Activated CD4-positive, CD25-positive, alpha-beta regulatory T cell treated with anti-CD3 and anti-CD28 coated beads, Interleukin-2, amount 50 U/mL, for 72 hours (primary cell): ENCODE data around the gene ZBTB3.
"Not testable (repeated sequence)": the region's sequence is repeated elsewhere in the genome, so short reads cannot be mapped to it uniquely, and the experiment has no call there.

ENCODE experiments used
- DNase-seq: peaks from one replicate; pipeline ENCODE4 v3.0.0; 2021

ZBTB3 gene

DNA sequence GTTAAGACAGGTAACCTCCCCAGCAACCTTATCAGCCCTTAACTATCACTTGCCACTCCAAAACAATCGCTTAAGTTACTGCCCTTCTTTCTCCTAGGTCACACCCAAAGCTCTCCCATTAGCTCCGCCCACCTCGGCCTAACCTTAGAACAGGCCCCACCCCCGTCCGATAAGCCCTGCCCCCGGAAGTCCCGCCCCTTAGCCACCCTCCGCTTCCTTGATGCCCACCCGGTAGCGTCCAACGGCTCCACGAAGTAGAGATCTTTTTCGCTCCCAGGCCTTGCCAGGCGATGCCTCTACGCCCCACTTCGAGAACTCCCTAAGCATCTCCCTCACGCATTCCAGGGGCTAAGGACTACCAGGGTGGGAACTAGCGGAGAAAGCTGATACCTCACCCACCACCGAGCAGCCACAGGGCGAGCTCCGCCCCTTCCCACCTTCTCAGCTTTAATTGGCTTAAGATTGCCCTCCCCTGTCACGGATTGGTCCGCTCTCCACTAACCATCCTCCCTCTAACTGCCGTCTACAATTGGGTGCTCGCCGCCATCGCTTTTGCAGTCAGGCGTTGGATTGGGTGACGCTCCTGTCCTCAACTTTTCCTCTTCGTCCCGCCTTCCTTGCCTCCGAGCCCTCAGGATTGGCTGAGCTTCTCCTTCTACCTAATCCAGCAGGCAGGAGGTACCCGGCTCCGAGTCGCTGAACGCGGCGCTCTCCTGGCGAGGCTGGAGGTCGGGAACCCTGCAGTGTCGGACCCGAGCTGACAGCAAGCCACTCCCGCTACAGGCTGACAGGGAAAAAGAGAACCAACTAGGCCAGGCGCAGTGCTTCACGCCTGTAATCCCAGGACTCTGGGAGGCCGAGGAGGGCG is at the start of gene ZBTB3:
ZBTB3 (minus strand) TSS at position 425 of the 868 bp plus-strand sequence. CDS start 496 bp downstream, outside the sequence.
- peak; percentile 94 for DNase-seq

DNA sequence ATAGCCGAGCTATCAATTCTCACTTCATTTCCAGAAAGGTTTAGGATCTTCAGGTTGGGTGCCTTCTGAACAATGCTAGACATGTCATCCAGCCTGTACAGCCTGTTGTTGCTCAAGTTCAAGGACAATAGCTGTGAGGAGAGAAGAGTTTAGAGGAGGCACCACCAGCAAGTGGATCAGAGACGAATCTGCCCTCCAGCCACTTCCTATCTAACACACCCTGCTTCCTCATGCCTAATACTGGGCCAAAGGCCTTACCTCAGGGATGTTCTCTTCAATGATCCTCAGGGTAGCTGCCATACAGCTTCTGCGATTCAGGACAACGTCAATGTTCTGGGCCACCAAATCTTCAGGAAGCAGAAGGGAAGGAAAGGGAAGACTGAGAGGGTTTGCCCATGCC is 47.1 kb upstream of the ZBTB3 start:
- no peak for DNase-seq

DNA sequence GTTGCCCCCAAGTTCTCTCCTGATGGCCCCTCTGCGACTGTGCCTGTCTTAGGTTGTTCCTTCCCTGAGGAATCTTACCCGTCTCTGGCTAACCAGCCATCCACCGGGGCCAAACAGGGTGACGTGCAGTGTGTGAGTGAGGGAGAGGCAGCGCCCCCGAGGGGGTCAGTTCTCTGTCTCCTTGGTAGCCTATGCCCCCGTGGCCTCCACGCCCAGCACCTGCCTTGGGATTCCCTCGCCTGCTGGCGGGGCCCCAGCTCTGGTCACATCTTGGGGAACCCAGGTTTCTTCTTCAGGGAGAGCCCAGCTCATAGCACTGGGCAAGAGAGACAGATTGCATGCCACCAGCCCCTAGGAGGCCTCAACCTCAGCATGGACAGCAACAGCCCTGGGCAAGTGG is 45.5 kb upstream of the ZBTB3 start:
- no peak for DNase-seq

DNA sequence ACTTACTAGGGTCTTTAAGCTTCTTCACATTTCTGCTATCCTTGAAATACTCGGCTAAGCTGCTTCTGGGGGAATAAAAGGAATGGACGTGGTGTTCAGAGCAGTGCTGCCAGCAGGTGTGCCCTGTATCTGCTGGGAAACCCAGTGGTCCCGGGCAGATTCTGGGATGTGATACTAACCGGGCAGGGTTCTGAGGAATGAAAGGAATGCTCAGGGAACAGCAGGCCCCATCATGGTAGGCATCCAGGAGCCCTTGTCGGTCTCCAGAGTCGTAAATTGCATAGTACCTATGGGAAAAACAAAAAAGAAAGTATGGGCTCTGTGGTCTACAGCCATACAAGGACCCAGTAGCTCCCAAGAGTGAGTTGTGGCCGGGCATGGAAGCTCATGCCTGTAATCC is 42.3 kb upstream of the ZBTB3 start:
- DNase-seq = no peak

DNA sequence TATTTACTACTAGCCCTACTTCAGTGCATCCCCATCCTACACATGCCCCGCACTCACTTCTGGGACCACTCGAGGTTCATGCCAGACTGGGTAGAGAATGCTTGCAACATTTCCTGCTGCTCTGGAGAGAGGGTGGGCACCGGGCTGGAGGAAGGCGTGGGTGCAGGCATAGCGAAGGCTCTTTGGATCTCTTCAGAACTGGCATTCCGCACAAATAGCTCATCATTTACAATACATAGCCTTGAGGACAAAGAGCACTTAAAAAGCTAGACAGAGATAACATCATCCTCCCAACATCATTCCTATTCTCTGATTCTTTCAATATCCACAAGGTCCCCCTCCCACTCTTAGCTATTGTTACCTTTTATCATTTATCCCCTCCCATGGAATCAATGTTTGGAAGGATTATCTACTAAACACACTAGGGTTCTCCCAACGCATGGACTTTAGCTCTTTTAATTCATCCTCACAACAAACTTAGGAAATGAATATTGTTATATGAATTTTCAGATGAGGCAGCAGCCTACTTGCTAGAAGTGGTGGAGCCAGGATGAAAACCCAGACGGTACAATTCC is 40.3 kb upstream of the ZBTB3 start:
- DNase-seq = no peak

DNA sequence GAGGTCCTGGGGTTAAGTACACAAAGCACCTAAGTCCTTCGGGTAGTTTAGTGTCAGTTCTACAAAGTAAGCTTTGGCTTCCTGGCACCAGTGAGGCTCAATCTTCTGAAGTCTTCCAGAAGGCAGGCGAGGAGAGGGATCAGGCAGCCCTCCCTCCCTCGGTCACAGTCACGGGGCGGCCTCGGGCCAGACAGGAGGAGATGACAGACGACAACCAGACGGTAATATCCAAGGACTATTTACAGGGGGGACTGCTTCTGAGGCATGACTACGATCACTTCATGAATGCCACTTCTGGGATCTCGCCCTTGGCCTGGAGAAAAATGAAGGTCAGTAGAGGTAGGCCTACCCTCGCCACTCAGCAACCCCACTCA is 38.2 kb upstream of the ZBTB3 start:
- DNase-seq = no peak

DNA sequence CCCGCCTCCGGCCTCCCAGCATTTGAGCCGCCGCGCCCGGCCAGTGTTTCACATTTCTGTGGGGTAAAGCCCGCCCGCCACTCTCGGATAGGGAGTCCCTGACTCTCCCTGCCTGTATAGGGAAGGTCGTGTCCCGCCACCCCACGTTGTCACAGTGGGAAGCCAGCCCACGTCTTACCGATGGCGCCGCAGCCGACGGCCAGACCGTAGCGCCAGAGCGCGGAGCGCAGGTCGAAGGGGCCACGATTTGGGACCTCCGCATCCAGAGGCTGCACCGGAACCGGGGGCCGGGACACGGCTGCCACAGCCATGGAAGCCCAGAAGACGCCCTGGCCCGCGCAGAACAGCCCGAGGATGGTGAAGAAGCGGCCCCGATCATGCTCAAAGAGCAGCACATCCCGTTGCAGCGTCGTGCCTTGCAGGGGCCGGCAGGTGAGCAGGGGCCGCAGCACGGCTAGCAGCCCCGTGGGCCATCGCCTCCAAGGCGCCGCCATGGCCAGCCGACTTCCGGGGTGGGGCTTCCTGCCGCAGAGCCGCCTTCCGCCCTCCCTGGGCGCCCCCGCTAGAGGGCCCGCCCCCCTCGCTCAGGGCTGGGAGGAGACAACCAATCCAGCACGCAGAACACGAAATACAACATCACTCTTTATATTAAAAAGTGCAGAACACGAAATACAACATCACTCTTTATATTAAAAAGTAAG is 37.7 kb upstream of the ZBTB3 start, which contains the start of gene TMEM223:
TMEM223 (minus strand) TSS at position 506 of the 701 bp plus-strand sequence; CDS start at position 494, 12 bp downstream.
- peak; percentile 91 for DNase-seq

DNA sequence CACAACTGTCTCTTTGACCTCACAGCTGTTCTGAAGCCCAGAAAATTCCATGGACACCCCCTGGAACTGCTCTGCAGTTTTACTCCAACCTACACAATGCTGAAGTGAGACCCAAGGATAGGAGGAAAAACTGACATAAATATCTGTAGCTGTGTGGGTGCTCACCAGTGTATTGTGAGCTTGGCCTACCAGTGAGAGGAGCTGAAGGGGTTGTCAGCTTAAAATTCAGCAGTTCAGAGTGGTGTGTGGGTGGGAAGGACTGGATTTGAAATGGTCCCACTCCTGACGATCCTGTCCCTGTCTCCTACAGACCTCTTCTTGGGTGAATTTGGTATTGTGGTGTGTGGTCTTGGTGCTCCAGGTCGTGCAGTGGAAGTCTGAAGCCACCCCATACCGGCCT is 35.6 kb upstream of the ZBTB3 start:
- DNase-seq = no peak

DNA sequence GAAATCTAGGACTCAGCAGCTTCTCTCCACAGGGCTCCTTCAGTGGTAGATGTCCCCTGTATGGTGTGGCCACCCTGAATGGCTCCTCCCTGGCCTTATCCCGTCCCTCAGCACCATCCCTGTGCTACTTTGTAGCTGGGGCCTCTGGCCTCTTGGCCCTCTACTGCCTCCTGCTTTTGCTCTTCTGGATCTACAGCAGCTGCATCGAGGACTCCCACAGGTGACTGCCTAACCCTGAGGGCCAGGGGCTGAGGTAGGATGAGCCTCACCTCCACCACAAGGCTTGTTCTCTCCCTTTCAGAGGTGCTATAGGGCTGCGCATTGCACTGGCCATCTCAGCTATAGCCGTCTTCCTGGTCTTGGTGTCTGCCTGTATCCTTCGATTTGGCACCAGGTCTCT is 35.0 kb upstream of the ZBTB3 start:
- no peak for DNase-seq

DNA sequence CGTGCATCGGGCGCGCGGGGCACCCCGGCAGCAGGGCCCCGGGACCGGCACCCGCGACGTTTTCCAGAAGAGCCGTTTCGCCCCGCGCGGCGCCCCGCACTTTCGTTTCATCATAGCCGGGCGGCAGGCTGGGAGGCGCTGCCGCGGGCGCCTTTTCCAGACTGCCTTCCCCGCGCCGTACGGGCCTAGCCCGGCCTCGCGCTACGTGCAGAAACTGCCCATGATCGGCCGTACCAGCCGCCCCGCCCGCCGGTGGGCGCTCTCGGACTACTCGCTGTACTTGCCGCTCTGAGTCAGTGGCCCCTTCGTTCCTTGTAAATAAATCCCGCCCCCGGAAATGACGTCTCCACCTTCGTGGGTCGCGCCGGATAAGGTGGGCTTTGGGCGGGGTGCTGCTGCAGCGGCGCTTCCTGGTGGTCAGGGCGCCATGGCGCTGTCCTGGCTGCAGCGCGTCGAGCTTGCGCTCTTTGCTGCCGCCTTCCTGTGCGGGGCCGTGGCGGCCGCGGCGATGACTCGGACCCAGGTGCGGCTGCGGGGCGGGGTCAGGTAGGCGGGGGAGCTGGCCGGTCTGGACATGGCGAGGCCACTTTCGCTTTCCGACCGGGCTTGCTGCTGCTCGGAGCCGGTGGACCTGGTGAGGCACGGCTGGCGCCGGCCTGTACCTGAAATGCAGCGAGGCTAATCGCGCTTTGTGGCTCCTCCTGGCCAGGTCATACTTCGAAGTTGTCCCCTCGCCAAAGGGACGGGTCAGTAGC is 33.2 kb upstream of the ZBTB3 start, which contains the start of gene TMEM179B:
TMEM179B (plus strand) TSS at position 398 of the 755 bp plus-strand sequence; CDS start at position 428, 30 bp downstream.
- peak; percentile 95 for DNase-seq

DNA sequence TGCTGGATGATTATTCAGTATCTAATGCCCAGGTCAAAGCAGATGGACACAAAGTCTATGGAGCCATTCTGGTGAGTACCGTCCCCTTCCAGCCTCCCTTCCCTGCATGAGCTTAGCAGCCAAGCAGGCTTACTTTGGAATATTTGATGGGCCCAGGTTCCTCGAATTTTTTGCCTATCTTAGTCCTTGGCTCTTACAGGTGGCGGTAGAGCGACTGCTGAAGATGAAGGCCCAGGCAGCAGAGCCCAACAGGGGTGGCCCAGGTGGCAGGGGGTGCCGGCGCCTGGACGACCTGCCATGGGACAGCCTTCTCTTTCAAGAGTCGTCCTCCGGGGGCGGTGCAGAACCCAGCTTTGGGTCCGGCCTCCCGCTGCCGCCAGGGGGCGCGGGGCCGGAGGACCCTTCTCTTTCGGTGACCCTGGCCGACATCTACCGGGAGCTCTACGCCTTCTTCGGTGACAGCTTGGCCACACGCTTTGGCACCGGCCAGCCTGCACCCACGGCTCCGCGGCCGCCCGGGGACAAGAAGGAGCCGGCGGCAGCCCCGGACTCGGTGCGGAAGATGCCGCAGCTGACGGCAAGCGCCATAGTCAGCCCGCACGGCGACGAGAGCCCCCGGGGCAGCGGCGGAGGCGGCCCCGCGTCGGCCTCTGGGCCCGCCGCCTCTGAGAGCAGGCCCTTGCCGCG is 32.5 kb upstream of the ZBTB3 start:
- peak; percentile 88 for DNase-seq

DNA sequence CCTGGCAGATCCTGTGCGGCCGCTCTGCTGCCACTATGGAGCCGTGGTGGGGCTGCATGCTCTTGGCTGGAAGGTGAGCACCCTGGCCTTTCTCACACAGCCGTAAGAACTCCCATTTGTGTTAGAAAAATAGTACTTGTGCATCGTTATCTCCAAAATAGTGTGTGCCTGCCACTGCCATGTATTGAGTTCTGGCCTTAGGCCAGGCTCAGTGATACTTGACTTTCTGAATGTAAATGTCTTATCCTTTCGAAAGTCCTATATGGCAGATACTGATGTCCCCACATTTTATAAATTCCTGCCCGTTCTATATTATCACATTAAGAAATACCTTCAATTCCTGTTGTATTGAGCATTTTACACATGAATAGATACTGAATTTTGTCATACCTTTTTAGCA is 28.8 kb upstream of the ZBTB3 start:
- DNase-seq = no peak

DNA sequence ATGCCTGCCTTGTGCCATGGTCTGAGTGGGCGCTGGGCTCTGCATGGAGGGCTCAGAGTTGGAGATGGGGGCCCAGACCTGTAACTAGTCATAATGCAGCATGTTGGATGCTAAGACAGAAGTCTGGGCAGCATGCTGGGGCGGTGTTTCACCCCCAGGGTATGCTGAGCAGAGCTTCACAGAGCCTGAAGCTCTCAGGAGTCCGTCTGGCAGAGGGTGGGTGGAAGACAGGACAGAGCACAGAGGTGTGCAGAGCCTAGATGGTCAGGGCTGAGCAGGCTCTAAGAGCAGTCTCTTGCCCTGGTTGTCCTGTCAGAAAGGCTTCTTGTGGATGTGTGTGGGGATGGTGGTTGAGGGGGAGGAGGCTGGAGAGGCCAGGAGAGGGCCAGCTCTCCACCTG is 24.5 kb upstream of the ZBTB3 start:
- no peak for DNase-seq

DNA sequence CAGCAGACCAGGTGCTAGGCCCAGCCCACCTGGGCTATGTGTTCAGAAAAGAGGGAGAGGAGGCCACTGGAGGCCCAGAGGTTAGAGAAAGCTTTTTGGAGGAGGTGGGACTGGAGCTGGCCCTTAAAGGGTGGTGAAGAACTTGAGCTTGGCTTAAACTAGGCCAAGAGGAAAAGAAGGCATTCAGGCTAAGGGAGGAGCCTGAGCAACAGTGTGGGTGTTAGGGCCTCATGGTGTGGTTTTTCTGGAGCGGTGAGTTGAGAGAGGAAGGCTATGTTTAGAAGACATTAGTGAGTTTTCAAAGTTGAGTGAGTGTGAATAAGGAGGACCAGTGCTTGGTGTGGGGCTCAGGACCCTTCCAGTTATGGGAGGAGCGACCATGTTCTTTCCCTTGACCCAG is 23.4 kb upstream of the ZBTB3 start:
- DNase-seq = no peak

DNA sequence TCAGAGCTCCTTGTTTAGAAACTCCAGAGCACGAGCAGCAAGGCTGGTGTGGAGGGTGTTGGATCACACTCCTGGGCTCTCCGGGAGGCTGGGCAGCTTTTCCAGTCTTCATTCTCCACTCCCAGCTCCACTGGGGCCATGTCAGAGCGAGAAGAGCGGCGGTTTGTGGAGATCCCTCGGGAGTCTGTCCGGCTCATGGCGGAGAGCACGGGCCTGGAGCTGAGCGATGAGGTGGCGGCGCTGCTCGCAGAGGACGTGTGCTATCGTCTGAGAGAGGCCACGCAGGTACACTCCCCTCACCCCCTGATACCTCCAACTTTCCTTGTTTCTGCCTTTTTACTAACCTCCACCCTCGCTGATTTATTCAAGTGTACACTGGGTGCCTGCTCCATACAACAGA is 21.7 kb upstream of the ZBTB3 start:
- no peak for DNase-seq

DNA sequence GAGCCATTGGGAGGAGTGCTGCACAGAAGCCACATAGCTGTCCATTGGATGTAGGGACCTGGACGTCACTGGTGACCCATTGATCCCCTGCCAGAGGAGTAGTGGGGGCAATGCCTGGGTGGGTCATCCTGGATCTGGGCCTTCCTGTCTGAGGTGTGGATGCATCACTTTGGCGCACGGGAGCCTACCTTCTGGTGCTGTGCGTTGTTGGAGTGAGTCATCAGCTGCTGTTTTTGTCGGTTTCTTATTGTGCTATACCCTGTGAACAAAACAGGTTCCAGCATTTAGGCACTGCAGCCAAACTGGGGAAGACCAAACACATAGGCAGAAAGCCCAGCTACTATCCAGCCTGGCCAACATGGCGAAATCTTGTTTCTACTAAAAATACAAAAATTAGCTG is 20.4 kb upstream of the ZBTB3 start:
- no peak for DNase-seq

DNA sequence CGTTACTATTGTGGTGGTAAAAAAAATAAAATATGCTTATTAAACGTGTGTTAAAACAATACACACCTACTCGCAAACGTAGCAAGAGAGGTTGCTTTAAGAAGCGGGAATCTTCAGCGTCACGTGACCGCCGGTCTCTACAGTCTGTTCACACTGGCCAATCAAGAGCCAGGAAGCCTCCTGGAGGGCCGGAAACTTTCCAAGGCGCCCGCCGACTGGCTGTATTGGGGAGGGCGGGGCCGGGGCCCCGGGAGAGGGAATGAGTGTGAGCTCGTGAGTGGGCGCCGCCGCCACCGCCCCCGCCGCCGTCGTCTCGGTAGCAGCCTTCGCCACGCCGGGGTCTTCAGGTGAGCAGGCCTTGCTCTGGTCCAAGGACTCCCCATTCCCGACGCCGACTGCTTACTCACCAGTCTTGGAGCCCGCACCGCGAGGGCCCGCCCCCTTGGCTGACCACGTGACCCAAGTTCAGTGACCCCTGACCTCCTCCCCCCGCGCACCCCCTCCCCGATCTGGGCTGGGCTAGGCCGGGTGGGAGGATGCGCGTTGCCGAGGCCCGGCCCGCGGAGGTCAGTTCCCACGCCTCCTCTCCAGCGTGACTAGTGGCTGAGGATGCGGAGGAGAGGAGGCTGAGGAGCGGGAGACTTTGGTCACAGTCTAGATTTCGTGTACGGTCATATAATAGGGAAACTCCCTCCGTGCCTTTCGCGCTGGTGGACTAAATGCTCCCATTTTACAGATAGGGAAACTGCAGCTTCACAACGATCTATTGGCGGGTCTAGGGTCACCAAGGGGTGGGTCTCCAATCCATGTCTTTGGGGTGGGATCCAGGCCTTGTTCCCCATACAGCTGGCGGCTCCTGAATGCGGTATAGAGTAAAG is 17.4 kb upstream of the ZBTB3 start, which contains the start of gene TAF6L:
TAF6L (plus strand) TSS at position 253 of the 878 bp plus-strand sequence. CDS start 4,388 bp downstream, outside the sequence.
- peak; percentile 98 for DNase-seq

DNA sequence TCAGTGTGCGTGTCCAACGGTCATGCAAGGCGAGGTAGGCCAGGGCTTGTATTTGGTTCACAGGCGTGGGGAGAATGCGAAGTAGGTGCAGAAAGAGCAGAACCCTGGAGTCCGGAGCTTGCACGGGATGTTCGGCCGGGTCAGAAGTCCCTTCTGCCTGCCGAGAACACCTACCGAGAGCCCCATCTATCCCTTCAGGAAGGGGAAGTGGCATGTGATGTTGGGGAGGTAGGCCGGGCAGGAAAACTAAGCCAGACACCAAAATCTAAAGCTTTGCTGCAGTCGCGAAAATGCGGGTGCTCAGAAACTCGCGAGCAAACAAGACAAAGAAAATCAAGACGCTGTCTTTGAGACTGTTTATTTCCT is 16.8 kb upstream of the ZBTB3 start:
- DNase-seq = peak; percentile 46

DNA sequence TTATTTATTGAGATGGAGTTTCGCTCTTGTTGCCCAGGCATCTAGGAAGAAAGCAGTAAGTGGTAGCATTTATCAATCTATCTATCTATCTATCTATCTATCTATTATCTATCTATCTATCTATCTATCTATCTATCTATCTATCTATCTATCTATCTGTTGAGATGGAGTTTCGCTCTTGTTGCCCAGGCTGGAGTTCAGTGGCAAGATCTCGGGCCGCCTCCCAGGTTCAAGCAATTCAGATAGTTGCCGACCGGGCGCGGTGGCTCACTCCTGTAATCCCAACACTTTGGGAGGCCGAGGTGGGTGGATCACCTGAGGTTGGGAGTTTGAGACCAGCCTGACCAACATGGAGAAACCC is 6.9 kb upstream of the ZBTB3 start:
- DNase-seq = not testable (repeated sequence)

DNA sequence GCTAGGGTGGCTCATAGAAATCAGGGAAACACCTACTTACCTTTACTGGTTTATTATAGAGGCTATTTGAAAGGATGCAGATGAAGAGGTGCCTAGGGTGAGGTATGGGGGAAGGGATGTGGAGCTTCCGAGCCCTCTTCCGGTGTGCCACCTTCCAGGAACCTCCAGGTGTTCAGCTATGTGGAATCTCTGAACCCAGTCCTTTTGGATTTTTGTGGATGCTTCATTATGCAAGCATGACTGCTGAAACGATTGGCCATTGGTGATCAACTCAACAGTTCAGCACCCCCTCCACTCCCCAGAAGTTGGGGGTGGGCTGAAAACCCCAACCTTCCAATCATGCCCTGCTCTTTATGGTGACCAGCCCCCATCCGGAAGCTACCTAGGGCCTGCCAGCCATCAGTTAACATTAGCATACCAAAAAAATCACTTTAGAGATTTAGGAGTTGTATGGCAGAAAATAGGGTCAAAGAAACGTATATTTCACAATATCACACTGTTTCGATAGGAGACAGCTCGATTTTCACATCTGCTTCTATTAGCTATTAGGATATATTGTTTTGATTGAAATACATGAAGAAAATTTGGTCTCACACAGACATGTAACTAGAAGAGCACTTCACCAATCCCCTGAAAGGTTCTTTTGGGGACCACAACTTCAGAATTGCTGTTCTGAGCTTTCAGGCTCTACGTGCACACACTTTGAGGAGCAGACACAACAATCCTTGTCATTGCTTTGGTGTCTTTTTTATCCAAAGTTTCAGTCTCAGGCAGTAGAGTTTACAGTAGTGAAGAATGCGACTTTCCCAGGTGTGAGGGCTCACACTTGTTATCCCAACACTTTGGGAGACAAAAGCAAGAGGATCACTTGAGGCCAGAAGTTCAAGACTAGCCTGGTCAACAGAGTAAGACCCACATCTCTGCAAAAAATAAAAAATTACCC is 4.2 kb upstream of the ZBTB3 start:
- no peak for DNase-seq
